Measurements from ENCODE around the gene FEZF1.

The FEZF1 gene

DNA sequence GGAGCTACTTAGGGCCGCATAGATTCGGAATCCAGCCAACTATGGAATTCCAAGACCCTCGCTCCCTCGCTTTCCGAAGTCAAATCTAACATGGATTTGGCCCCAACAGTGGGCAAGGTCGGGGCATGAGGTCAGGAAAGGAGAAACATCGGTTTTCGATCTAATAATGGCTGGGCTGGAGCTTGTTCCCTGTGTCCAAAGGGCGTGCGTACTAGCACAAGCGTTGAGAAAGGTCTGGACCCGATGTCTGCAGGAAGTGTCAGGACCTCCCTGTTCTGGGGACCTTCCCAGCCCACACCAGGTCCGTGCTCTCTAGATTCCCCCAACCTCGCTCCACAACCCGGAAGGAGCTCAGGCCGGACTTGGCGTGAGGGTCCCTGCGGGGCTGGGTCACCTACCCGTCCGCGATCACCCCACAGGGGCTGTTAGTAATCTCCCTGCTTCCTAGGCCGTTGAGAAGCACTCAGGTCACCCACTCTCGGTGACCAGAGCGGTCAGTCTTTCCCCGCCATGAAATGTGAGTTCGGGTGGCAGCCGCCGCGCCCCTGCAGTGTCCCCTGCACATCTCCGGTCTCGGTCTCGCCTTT, 4.8 kb downstream of the FEZF1 start:
- Histone ChIP-seq H3K27ac (replicated peaks) (no peak overlapping the region), H3K4me3 (replicated peaks; ENCODE audit: insufficient read depth, low read length) (no peak overlapping the region), H3K27me3 (ENCODE audit: insufficient read depth, poor library complexity, severe bottlenecking) (peaks cover 37% of the 10 kb centered on the region)
- no peak for DNase-seq (ENCODE audit: low read depth in 1 of 2, low spot score in 1 of 2)
- no peak for TF ChIP-seq SPI1 (IDR thresholded peaks at IDR 0.05; ENCODE audit: borderline replicate concordance, low read depth)
- no peak for TF ChIP-seq POLR2AphosphoS5 (IDR thresholded peaks at IDR 0.05; ENCODE audit: low read depth)
- no peak for TF ChIP-seq GABPA (IDR thresholded peaks at IDR 0.05; ENCODE audit: low read depth)
- TF ChIP-seq, protein P1, sequence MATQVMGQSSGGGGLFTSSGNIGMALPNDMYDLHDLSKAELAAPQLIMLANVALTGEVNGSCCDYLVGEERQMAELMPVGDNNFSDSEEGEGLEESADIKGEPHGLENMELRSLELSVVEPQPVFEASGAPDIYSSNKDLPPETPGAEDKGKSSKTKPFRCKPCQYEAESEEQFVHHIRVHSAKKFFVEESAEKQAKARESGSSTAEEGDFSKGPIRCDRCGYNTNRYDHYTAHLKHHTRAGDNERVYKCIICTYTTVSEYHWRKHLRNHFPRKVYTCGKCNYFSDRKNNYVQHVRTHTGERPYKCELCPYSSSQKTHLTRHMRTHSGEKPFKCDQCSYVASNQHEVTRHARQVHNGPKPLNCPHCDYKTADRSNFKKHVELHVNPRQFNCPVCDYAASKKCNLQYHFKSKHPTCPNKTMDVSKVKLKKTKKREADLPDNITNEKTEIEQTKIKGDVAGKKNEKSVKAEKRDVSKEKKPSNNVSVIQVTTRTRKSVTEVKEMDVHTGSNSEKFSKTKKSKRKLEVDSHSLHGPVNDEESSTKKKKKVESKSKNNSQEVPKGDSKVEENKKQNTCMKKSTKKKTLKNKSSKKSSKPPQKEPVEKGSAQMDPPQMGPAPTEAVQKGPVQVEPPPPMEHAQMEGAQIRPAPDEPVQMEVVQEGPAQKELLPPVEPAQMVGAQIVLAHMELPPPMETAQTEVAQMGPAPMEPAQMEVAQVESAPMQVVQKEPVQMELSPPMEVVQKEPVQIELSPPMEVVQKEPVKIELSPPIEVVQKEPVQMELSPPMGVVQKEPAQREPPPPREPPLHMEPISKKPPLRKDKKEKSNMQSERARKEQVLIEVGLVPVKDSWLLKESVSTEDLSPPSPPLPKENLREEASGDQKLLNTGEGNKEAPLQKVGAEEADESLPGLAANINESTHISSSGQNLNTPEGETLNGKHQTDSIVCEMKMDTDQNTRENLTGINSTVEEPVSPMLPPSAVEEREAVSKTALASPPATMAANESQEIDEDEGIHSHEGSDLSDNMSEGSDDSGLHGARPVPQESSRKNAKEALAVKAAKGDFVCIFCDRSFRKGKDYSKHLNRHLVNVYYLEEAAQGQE (IDR thresholded peaks at IDR 0.05; ENCODE audit: insufficient replicate concordance, low read depth): no peak
- TF ChIP-seq, protein P2, sequence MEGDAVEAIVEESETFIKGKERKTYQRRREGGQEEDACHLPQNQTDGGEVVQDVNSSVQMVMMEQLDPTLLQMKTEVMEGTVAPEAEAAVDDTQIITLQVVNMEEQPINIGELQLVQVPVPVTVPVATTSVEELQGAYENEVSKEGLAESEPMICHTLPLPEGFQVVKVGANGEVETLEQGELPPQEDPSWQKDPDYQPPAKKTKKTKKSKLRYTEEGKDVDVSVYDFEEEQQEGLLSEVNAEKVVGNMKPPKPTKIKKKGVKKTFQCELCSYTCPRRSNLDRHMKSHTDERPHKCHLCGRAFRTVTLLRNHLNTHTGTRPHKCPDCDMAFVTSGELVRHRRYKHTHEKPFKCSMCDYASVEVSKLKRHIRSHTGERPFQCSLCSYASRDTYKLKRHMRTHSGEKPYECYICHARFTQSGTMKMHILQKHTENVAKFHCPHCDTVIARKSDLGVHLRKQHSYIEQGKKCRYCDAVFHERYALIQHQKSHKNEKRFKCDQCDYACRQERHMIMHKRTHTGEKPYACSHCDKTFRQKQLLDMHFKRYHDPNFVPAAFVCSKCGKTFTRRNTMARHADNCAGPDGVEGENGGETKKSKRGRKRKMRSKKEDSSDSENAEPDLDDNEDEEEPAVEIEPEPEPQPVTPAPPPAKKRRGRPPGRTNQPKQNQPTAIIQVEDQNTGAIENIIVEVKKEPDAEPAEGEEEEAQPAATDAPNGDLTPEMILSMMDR (IDR thresholded peaks at IDR 0.05; ENCODE audit: insufficient read depth, low read length): no peak

DNA sequence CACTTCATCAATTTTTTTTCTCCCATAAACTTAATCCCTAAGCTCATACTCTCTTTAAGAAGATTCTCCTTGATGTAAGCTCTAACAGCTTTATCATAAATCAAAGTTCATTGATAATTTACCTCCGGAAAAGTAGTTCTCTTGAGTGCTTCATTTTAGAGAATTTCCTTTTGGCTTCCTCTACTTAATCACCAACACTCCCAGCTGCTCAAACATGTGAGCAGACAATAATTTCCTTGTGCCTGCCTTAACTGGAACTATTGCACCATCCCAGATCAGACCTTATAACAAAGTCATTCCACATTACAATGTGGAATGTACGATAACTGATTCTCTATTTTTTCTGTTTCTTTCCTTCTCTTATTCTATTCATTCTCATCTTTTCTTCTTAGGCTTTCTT, 5.9 kb downstream of the FEZF1 start:
- Histone ChIP-seq H3K4me3 (replicated peaks; ENCODE audit: insufficient read depth, low read length) (no peak overlapping the region), H3K27me3 (ENCODE audit: insufficient read depth, poor library complexity, severe bottlenecking) (peaks cover 33% of the 10 kb centered on the region), H3K27ac (replicated peaks) (no peak overlapping the region)
- no peak for DNase-seq (ENCODE audit: low read depth in 1 of 2, low spot score in 1 of 2)
- TF ChIP-seq GABPA (IDR thresholded peaks at IDR 0.05; ENCODE audit: low read depth) (no peak), POLR2AphosphoS5 (IDR thresholded peaks at IDR 0.05; ENCODE audit: low read depth) (no peak), SPI1 (IDR thresholded peaks at IDR 0.05; ENCODE audit: borderline replicate concordance, low read depth) (no peak)
- TF ChIP-seq, protein P1 (IDR thresholded peaks at IDR 0.05; ENCODE audit: insufficient replicate concordance, low read depth): no peak
- TF ChIP-seq, protein P2 (IDR thresholded peaks at IDR 0.05; ENCODE audit: insufficient read depth, low read length): no peak

DNA sequence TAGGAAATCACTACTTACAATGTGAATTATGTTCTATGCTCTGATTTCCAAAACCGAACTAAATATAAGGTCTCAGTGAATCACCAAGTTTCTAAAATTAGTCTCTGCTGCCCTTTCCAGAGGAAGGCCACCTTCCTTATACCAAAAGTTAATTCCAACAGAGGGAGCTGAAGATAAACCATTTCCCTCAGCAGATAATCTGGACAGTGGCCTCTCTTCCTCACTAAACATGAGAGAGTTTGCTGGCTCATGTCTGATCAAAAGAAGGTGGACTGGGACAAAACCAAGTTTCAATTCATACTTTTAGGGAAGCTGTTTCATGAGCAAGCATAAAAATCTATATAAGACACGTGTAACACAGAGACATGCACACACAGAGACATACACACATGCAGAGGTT, 6.4 kb downstream of the FEZF1 start:
- peaks cover 31% of the 10 kb centered on the region for H3K27me3 ChIP-seq (ENCODE audit: insufficient read depth, poor library complexity, severe bottlenecking)
- TF ChIP-seq SPI1 (IDR thresholded peaks at IDR 0.05; ENCODE audit: borderline replicate concordance, low read depth): no peak
- no peak for TF ChIP-seq POLR2AphosphoS5 (IDR thresholded peaks at IDR 0.05; ENCODE audit: low read depth)
- TF ChIP-seq, protein P2 (IDR thresholded peaks at IDR 0.05; ENCODE audit: insufficient read depth, low read length): no peak
- no peak for TF ChIP-seq GABPA (IDR thresholded peaks at IDR 0.05; ENCODE audit: low read depth)
- TF ChIP-seq, protein P1 (IDR thresholded peaks at IDR 0.05; ENCODE audit: insufficient replicate concordance, low read depth): no peak

More for the DNA sequence above, 6.4 kb downstream of the FEZF1 start:
- Histone ChIP-seq H3K4me3 (replicated peaks; ENCODE audit: insufficient read depth, low read length) (no peak overlapping the region), H3K27ac (replicated peaks) (no peak overlapping the region)
- no peak for DNase-seq (ENCODE audit: low read depth in 1 of 2, low spot score in 1 of 2)
